AG08396 (cell line): ENCODE results near the gene ZNF569.
"Not testable (repeated sequence)": the region's sequence is repeated elsewhere in the genome, so short reads cannot be mapped to it uniquely, and the experiment has no call there.

Experiments
- DNase-seq: peaks from one replicate; pipeline ENCODE4 v3.0.0; 2012; ENCODE audit warnings: low spot score, mixed read lengths

ZNF569 gene

GRCh38 chr19:37466798-37467607 lies at the start of gene ZNF569:
TSS of gene ZNF569 (minus strand) at chr19:37467444. CDS start at chr19:37444921, 22,523 bp downstream.
- peak; percentile 81 for DNase-seq

GRCh38 chr19:37513397-37513796 lies 46.2 kb upstream of the ZNF569 start:
- DNase-seq = no peak

DNA sequence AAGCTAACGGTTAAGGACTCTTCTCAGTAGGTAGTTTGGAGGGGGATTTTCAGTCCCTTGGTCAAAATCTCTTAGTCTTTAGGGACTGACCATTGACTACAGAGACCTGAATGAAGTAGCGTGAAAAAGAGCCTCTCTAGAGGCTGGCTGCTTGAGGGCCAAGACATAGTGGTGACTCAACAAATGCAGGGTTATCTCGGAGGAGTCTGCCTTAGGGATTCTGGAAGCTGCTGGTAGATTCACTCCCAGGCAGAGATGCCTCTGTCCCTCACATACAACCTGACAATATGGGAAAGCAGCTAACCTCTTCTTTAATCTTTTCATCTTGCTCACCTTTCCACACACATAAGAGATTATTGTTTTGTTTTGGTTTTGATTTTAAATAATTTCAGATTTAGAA lies 44.6 kb upstream of the ZNF569 start:
- DNase-seq = no peak

- DNase-seq = no peak
Measured at GRCh38 chr19:37511186-37511585, 43.9 kb upstream of the ZNF569 start.

- no peak for DNase-seq
Measured at GRCh38 chr19:37507167-37507464, 39.9 kb upstream of the ZNF569 start.

- peak; percentile 74 for DNase-seq
Measured at GRCh38 chr19:37506387-37507166, 39.3 kb upstream of the ZNF569 start, which contains the start of gene ZNF793. TSS of gene ZNF793 (plus strand) at chr19:37506939. CDS start at chr19:37523440, 16,501 bp downstream.

DNA sequence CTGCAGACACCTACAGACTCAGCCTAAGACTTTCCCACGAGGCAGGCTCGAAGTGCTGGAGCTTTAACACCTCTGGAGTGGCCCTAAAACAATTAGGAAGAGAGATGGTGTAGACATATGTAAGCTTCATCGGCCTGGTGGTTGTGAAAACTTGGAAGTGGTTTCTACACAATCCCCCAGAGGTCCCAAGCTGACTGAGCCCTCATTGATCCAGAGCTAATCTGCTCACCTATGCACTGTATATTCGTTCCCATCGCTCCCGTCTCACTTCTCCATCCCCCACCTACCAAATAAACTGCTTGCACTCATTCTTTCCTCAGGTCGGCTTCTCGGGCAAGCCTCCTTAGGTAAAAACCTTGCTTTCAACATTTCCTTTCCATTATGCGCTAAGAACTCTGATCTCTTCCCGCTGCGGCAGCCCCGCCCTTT lies 38.7 kb upstream of the ZNF569 start:
- no peak for DNase-seq

- DNase-seq = no peak
Measured at GRCh38 chr19:37492213-37492612, 25.0 kb upstream of the ZNF569 start.

DNA sequence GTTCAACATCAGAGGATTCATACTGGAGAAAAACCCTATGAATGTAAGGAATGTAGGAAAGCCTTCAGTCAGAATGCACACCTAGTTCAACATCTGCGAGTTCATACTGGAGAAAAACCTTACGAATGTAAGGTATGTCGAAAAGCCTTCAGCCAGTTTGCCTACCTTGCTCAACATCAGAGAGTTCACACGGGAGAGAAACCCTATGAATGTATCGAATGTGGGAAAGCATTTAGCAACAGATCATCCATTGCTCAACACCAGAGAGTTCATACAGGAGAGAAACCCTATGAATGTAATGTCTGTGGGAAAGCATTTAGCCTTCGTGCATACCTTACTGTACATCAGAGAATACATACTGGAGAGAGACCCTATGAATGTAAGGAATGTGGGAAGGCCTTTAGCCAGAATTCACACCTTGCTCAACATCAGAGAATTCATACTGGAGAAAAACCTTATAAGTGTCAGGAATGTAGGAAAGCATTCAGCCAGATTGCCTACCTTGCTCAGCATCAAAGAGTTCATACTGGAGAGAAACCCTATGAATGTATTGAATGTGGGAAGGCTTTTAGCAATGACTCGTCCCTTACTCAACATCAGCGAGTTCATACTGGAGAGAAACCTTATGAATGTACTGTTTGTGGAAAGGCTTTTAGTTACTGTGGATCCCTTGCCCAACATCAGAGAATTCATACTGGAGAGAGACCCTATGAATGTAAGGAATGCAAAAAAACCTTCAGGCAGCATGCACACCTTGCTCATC lies 17.3 kb upstream of the ZNF569 start:
- no peak for DNase-seq

DNA sequence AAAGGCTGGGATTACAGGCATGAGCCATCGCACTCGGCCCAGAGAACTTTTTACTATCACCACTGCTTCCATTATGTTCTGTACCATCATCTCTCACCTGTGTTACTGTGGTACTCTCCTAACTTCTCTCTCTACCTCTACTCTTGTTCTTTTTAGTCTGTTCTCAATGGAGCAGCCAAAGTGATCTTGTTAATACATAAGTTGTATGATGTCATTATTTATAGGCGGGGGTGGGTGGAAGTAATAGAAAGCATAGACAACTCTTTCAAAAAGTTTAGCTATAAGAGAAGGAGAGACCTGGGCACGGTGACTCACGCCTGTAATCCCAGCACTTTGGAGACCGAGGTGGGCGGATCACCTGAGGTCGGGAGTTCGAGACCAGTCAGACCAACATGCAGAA lies 4.9 kb upstream of the ZNF569 start:
- no peak for DNase-seq

- no peak for DNase-seq
Measured at GRCh38 chr19:37470216-37470615, 3.0 kb upstream of the ZNF569 start.

DNA sequence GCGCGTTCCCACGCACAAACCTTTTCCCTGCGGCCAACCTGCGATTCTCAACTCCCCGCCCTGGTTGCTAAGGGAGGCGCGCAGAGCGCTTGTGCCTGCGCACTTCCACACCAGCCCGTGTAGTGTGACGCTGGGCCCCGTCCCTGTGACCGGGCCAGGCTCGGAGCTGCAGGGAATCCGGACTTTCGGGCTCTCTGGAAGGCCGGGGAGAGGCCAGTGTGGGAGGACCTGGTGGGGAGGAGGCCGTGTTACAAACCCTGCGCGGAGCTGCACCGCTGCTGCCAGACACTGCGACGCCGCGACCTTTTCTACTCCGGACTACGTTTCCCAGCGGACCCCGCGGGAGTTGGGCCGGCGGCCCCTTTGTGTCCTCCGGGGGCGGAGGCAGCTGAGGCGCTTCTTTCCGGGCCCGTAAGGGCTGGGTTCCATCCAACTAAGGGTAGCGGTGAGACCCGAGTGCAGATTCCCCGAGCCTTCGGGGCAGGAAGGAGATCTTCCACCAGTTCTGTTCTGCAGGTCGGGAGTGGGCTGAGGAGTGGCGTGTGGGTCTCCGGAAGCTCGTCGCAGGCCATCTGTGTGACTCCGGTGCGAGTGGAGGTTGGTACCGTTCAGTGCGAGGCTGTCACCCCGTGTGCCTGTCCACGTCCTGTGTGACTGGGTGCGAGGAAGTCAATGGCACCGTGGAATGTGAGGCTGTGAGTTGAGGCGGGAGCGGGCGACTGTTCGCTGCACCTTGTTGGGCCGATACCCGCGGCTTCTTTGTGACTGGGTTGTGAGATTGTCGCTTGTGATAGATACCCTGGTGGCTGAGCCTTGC lies 1.9 kb upstream of the ZNF569 start, which contains the start of gene ZNF570:
Gene ZNF570 (plus strand): TSS at position 396 of the 817 bp plus-strand sequence. CDS start 999 bp downstream, outside the sequence.
- peak; percentile 87 for DNase-seq

DNA sequence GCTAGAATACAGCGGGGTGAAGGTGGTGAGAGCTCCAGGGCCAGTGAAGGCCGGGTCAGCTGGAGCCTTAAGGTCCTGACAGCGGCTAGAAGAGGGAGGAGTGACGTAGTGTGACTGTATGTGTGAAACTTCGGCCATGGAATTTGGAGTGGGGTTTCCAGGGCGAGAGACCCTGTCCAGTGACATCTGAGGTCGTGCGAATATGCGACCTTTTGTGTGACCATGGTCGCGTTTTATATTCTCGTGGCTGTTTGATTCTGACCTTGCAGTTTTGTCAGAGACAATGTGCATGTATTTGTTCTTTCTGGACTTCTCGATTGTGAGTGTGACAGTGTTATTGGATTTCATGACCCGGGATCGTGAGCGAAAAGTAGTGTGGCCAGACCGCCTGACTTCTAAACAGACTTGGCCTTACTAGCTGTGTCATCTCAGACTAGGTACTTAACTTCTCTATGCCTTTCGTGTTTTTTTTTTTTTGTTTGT lies 405 bp upstream of the ZNF569 start:
- no peak for DNase-seq

GRCh38 chr19:37466277-37466797 lies 907 bp downstream of the ZNF569 start:
- DNase-seq = no peak

DNA sequence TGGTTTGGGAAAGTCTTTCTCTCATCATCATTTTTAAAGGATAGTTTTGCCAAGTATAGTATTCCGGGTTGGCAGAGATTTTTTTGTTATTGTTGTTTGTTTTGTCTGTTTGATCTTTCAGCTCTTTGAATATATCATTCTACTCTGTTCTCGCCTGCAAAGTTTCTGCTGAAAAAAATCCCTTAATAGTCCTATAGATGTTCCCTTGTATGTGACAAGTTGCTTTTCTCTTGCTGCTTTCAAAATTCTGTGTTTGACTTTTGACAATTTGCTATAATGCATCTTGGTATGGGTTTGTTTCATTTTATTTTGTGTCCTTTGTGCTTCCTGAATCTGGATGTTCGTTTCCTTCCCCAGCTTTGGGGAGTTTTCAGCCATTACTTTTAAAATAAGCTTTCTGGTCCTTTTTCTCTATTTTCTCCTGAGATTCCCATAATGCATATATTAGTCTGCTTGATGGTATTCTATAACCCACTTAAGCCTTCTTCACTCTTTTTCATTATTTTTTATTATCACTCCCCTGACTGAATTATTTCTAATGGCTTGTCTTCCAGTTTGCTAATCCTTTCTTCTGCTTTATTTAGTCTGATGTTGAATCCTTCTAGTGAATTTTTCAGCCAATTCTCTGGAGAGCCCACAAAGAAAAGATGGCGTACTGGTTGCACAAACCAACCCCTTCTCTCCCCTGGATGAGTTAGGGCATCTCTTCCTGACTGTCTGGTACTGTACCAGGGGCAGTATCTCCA lies 14.6 kb downstream of the ZNF569 start:
- DNase-seq = no peak

DNA sequence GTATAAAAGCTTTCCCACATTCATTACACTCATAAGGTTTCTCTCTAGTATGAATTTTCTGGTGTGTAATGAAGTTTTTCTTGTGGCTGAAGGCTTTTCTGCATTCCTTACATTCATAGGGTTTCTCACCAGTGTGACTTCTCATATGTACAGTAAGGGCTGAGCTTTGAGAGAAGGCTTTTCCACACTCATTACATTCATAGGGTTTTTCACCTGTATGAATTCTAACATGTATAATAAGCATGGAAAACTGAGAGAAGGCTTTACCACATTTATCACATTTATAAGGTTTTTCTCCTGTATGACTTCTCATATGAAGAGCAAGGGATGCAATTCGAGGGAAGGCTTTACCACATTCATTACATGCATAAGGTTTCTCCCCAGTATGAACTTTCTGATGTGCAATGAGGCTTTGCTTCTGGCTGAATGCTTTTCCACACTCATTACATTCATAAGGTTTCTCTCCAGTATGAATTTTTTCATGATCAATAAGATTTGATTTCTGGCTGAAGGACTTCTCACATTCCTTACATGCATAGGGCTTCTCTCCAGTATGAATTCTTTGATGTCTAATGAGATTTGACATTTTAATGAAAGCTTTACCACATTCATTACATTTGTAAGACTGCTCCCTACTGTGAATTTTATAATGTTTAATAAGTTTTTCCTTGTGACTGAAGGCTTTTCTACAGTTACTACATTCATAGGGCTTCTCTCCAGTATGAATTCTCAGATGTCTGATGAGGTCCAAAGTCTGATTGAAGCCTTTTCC lies 53.7 kb downstream of the ZNF569 start:
- DNase-seq = no peak

DNA sequence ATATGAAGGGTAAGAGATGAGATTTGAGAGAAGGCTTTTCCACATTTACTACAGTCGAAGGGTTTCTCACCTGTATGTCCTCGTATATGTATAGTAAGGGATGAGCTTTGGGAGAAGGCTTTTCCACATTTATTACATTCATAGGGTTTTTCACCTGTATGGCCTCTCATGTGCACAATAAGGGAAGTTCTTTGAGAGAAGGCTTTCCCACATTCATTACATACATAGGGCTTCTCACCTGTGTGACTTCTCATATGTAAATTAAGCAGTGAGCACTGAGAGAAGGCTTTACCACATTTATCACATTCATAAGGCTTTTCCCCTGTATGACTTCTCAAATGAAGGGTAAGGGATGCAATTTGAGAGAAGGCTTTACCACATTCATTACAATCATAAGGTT lies 54.5 kb downstream of the ZNF569 start:
- no peak for DNase-seq

DNA sequence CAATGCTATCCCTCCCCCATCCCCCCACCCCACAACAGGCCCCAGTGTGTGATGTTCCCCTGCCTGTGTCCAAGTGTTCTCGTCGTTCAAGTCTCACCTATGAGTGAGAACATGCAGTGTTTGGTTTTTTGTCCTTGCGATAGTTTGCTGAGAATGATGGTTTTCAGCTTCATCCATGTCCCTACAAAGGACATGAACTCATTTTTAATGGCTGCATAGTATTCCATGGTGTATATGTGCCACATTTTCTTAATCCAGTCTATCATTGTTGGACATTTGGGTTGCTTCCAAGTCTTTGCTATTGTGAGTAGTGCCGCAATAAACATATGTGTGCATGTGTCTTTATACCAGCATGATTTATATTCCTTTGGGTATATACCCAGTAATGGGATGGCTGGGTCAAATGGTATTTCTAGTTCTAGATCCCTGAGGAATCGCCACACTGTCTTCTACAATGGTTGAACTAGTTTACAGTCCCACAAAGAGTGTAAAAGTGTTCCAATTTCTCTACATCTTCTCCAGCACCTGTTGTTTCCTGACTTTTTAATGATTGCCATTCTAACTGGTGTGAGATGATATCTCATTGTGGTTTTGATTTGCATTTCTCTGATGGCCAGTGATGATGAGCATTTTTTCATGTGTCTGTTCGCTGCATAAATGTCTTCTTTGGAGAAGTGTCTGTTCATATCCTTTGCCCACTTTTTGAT lies 61.0 kb downstream of the ZNF569 start:
- not testable (repeated sequence) for DNase-seq

- no peak for DNase-seq
Measured at GRCh38 chr19:37403403-37403802, 63.8 kb downstream of the ZNF569 start.
